Vagina (tissue), 2 donors: ENCODE data around the gene SLC44A1.

Experiments used
- POLR2A ChIP-seq, 2 donors: fragments of 450-650 bp; IDR thresholded peaks; one replicate each; pipeline ENCODE4 v1.6.1; 2017; ENCODE audit warnings: antibody characterized with exemption in 2 of 2, mild to moderate bottlenecking in 2 of 2, moderate library complexity in 2 of 2
- POLR2AphosphoS5 ChIP-seq, 2 donors: sonication (generic); formaldehyde crosslinking; IDR thresholded peaks; one replicate each; pipeline ENCODE4 v1.9.0; 2017; ENCODE audit warnings: antibody characterized with exemption in 2 of 2, mild to moderate bottlenecking in 2 of 2, low read depth in 1 of 2; ENCODE audit not compliant: insufficient read depth in 1 of 2
- TF ChIP-seq, protein P1 (sequence below), 3 experiments: fragments of 450-650 bp in 2 of 3; fragments of 200-600 bp in 1 of 3; sonication (generic) in 1 of 3; IDR thresholded peaks; one replicate each; pipeline ENCODE4 v1.5.1; 2017 to 2019; ENCODE audit warnings: antibody characterized with exemption in 3 of 3, mild to moderate bottlenecking in 2 of 3, moderate library complexity in 2 of 3

- TF ChIP-seq, protein P1, sequence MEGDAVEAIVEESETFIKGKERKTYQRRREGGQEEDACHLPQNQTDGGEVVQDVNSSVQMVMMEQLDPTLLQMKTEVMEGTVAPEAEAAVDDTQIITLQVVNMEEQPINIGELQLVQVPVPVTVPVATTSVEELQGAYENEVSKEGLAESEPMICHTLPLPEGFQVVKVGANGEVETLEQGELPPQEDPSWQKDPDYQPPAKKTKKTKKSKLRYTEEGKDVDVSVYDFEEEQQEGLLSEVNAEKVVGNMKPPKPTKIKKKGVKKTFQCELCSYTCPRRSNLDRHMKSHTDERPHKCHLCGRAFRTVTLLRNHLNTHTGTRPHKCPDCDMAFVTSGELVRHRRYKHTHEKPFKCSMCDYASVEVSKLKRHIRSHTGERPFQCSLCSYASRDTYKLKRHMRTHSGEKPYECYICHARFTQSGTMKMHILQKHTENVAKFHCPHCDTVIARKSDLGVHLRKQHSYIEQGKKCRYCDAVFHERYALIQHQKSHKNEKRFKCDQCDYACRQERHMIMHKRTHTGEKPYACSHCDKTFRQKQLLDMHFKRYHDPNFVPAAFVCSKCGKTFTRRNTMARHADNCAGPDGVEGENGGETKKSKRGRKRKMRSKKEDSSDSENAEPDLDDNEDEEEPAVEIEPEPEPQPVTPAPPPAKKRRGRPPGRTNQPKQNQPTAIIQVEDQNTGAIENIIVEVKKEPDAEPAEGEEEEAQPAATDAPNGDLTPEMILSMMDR (IDR thresholded peaks at IDR 0.05) = no peak
- no peak for TF ChIP-seq POLR2A (IDR thresholded peaks at IDR 0.05)
- no peak for TF ChIP-seq POLR2AphosphoS5 (IDR thresholded peaks at IDR 0.05; ENCODE audit: insufficient read depth in 1 of 2, low read depth in 1 of 2)
These were observed 24.0 kb upstream of the SLC44A1 start for GRCh38 chr9:105220451-105220850.
